Measurements from ENCODE around the gene CUTC. TPM values are rescaled to one million over a fixed set of nuclear protein-coding genes. Genes with fewer than 3 reads are reported as not detected.

The CUTC gene
- total and polyA plus RNA-seq, 11 donors = 27.0 to 53.2 (median 38.8) TPM

DNA sequence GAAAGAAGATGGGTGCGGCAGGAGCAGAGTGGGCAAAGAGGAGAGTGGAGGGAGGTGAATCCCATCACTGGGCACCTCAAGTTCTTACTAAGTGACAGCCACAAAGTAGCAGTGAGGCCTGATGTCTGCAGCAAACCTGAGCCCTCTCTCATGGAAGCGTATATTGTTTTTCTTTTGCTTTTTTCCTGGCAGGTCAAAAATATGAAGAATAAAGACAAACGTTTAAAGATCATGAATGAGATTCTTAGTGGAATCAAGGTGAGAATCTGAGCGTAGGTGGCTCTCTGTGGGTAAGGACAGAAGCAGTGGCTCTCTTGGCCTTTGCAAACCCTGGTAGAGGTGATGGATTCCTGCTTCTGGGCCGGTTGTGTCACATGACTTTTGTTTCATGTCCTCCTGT lies 73.2 kb downstream of the CUTC start:
- TF ChIP-seq POLR2A (IDR thresholded peaks at IDR 0.05) = no peak
- TF ChIP-seq, protein P1, sequence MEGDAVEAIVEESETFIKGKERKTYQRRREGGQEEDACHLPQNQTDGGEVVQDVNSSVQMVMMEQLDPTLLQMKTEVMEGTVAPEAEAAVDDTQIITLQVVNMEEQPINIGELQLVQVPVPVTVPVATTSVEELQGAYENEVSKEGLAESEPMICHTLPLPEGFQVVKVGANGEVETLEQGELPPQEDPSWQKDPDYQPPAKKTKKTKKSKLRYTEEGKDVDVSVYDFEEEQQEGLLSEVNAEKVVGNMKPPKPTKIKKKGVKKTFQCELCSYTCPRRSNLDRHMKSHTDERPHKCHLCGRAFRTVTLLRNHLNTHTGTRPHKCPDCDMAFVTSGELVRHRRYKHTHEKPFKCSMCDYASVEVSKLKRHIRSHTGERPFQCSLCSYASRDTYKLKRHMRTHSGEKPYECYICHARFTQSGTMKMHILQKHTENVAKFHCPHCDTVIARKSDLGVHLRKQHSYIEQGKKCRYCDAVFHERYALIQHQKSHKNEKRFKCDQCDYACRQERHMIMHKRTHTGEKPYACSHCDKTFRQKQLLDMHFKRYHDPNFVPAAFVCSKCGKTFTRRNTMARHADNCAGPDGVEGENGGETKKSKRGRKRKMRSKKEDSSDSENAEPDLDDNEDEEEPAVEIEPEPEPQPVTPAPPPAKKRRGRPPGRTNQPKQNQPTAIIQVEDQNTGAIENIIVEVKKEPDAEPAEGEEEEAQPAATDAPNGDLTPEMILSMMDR (IDR thresholded peaks at IDR 0.05) = no peak
- Histone ChIP-seq H3K4me3 (no peak overlapping the region), H3K27ac (no peak overlapping the region), H3K9me3 (no peaks in the 10 kb centered on the region), H3K4me1 (no peaks in the 10 kb centered on the region), H3K36me3 (no peaks in the 10 kb centered on the region), H3K27me3 (no peaks in the 10 kb centered on the region)
- ATAC-seq (no peak), DNase-seq (no peak)
- WGBS, 4 donors = 88 to 91% (median 90%) methylated on average over 5 of the region's 5 CpGs
- intact Hi-C loops (cut with DNase I) = no loop called here

Other genes with a start within 250 kb of the CUTC start
- gene NKX2-3, start 199.3 kb upstream of the CUTC start, total RNA-seq = not detected
- not detected for gene NKX2-3, start 199.3 kb upstream of the CUTC start, polyA plus RNA-seq
- gene SLC25A28, start 111.8 kb upstream of the CUTC start, total RNA-seq = 10 to 100 TPM; 15.3 to 43.3 (median 32.2) TPM
- 10 to 100 TPM; 34.7 to 56.3 TPM for gene SLC25A28, start 111.8 kb upstream of the CUTC start, polyA plus RNA-seq
- 1 to 10 TPM; 1.1 to 5.6 (median 2.7) TPM for gene ENTPD7, start 72.7 kb upstream of the CUTC start, total RNA-seq
- gene ENTPD7, start 72.7 kb upstream of the CUTC start, polyA plus RNA-seq = 1 to 10 TPM in 1 of 2 donors, under 1 TPM in 1; 0.23 to 3.8 TPM
- gene COX15, start 107 bp upstream of the CUTC start, total RNA-seq = 10 to 100 TPM; 28.5 to 45.2 (median 34.7) TPM
- 10 to 100 TPM; 17.0 to 19.9 TPM for gene COX15, start 107 bp upstream of the CUTC start, polyA plus RNA-seq
- gene ABCC2, start 50.4 kb downstream of the CUTC start, total RNA-seq = under 1 TPM in 8 of 9 donors, not detected in 1; 0.08 to 0.72 (median 0.20) TPM
- under 1 TPM; 0.11 to 0.21 TPM for gene ABCC2, start 50.4 kb downstream of the CUTC start, polyA plus RNA-seq